ENCODE data around the gene OR6F1. TPM values are rescaled to one million over a fixed set of nuclear protein-coding genes. Genes with fewer than 3 reads are reported as not detected.
"Not testable (repeated sequence)": the region's sequence is repeated elsewhere in the genome, so short reads cannot be mapped to it uniquely, and the experiment has no call there.

The OR6F1 gene
- not detected in 2 replicates for total RNA-seq

DNA sequence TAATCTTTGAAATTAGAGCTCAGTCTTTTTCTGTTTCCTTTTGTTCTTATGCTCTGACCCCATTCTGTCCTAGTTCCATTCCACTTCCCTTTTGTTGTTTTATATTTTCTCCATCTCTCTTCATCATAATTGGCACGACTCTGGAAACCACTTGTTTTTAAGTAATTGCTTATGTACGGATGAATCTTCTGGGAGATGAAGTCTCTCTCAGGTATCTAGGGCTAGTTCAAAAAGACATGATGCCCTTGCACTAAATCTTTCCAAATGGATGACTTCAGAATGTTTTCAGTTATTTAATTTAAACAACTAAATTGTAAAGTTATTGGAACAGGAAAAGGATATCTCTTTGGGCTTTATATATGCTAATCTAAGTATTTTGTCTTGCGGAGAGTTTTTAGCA lies at the start of gene OR6F1:
Gene OR6F1, minus strand, starts transcription at position 101 of the 400 bp plus-strand sequence. CDS start 3,891 bp downstream, outside the sequence.
- Mint-ChIP-seq H3K36me3 (ENCODE audit: low read depth) (no peaks in the 10 kb centered on the region), H3K27ac (no peak within 1 kb of the TSS), H3K4me1 (no peaks in the 10 kb centered on the region), H3K27me3 (no peaks in the 10 kb centered on the region), H3K4me3 (no peak within 1 kb of the TSS), H3K9me3 (no peaks in the 10 kb centered on the region)
- intact Hi-C loops (cut with micrococcal nuclease) = no loop called here
- no peak for DNase-seq

DNA sequence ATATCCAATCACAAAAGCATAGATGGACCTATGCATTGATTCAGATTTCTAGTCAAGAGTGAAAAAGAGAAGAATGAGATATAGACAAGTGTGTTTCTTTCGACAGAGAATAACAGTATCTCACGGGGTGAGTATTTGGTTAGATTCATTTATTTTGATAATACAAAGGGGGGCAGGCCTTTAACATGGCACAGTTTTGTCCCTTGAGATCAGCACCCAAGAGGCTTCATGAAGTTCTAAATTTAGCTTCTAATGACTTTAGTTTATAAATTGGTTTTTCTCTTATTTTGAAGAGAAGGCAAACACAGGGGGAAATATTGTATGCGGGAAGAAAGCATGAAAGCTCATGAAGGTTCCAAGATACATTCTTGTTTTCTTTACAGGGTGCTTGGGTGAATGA lies 44.0 kb upstream of the OR6F1 start, which contains the start of gene OR1C1:
Gene OR1C1, minus strand, starts transcription at position 101 of the 400 bp plus-strand sequence. CDS start 2,150 bp downstream, outside the sequence.
- H3K27me3 Mint-ChIP-seq = no peaks in the 10 kb centered on the region
- H3K9me3 Mint-ChIP-seq = no peaks in the 10 kb centered on the region
- H3K4me1 Mint-ChIP-seq = no peaks in the 10 kb centered on the region
- no peak within 1 kb of the TSS for H3K4me3 Mint-ChIP-seq
- DNase-seq = no peak
- H3K27ac Mint-ChIP-seq = no peak within 1 kb of the TSS
- intact Hi-C loops (cut with micrococcal nuclease) = no loop called here
- H3K36me3 Mint-ChIP-seq (ENCODE audit: low read depth) = no peaks in the 10 kb centered on the region

DNA sequence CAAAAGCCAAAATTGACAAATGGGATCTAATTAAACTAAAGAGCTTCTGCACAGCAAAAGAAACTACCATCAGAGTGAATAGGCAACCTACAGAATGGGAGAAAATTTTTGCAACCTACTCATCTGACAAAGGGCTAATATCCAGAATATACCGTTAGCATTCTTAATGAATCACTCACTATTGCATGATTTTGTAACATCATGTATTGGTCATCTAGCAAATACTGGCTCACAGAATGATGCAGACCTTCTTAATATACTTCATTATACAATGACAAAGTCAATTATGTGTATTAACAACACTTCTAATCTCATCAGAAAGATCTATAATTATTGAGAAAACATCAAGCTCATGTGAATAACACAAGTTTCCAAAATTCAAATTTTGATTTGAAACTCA lies 37.9 kb upstream of the OR6F1 start:
- H3K4me1 Mint-ChIP-seq; intact Hi-C loops (cut with micrococcal nuclease); H3K9me3 Mint-ChIP-seq: not testable (repeated sequence)

DNA sequence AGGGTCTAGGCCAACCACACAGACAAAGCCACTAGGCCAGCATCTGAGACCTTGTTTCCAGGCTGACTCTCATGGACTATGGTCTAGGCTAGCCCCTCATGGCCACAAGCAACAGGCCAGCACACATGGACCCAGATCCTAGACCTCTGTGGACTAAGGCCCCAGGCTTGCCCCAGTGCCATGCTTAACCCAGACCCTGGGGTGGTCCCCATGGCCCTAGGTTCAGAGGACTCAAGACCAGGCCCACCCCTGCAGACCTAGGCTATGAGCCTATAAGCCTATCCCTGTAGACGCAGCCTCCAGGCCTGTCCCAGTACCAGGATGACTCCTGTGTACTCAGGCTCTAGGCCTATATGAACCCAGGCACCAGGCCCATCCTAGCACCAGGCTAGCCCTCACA lies 33.4 kb upstream of the OR6F1 start:
- no peak overlapping the region for H3K27ac Mint-ChIP-seq
- intact Hi-C loops (cut with micrococcal nuclease) = no loop called here
- H3K27me3 Mint-ChIP-seq = no peaks in the 10 kb centered on the region
- no peaks in the 10 kb centered on the region for H3K36me3 Mint-ChIP-seq (ENCODE audit: low read depth)
- DNase-seq = no peak
- H3K4me1 Mint-ChIP-seq = no peaks in the 10 kb centered on the region
- no peaks in the 10 kb centered on the region for H3K9me3 Mint-ChIP-seq
- no peak overlapping the region for H3K4me3 Mint-ChIP-seq

More for the DNA sequence above, 37.9 kb upstream of the OR6F1 start:
- not testable (repeated sequence) for DNase-seq; H3K27ac Mint-ChIP-seq; H3K4me3 Mint-ChIP-seq; H3K36me3 Mint-ChIP-seq (ENCODE audit: low read depth); H3K27me3 Mint-ChIP-seq

DNA sequence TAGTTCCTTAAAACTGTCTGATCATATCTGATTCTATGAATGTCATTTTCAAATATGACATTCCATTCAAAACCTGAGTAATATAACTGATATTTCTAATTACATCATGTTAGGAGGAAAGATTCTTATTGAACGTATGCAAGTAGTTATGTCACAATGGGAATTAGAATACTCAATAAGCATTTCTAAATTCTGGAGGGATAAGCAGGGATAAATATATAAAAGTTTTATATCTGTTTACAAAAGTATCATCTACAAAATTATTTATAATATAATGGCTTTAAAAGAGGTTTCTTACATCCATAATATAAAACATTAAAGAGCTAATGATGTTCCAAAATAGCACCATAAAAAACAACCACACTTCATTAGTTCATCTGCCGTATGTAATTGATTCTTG lies 31.6 kb upstream of the OR6F1 start, which contains the start of gene OR14A2:
Gene OR14A2, minus strand, starts transcription at position 101 of the 400 bp plus-strand sequence.
- H3K27ac Mint-ChIP-seq = no peak within 1 kb of the TSS
- intact Hi-C loops (cut with micrococcal nuclease) = no loop called here
- no peaks in the 10 kb centered on the region for H3K4me1 Mint-ChIP-seq
- H3K27me3 Mint-ChIP-seq = no peaks in the 10 kb centered on the region
- no peaks in the 10 kb centered on the region for H3K36me3 Mint-ChIP-seq (ENCODE audit: low read depth)
- H3K9me3 Mint-ChIP-seq = no peaks in the 10 kb centered on the region
- no peak for DNase-seq
- no peak within 1 kb of the TSS for H3K4me3 Mint-ChIP-seq

DNA sequence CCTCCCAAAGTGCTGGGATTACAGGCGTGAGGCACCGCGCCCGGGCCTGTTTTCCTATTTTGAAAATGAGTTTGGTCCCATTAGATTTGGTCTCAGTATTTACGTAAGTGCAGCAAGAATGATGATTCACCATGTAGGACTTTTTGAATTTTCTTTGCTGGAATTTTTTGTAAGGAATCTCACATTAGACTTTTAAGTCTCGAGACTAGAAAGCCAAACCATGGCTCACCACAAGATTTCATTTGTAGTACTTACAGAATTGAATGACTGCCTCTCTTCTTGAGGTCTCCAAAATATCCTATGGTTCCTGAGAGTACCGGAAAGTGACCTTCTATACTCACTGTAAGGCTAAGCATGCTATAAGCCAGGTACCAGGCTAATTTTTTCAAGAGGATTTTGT lies 31.2 kb upstream of the OR6F1 start:
- DNase-seq = no peak

DNA sequence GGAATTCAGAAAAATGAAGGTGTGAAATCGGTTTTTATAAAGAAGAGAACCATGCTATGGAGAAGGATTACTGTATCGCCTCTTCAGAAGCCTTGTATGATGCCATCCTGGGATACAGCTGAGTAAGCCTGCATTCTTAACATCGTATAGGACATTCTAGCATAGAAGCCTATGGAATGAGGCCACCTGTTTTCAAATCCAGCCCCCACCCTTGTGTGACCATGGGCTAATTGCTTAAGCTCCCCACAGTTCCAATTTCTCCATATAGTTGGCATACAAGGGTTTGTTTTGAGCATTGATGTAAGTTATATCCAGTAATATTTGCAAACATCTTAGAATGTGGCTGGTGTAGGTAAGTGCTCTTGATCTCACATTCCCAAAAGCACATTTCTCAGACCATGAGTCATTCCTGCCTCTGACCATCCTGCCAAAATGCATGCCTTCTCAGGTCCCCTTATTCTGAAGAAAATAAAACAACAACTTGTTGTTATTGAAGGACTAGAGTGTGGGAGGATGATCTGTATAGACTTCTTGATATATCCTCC lies 30.0 kb upstream of the OR6F1 start:
- no peaks in the 10 kb centered on the region for H3K9me3 Mint-ChIP-seq
- intact Hi-C loops (cut with micrococcal nuclease) = no loop called here
- H3K27me3 Mint-ChIP-seq = no peaks in the 10 kb centered on the region
- DNase-seq = no peak
- H3K4me3 Mint-ChIP-seq = no peak overlapping the region
- H3K36me3 Mint-ChIP-seq (ENCODE audit: low read depth) = no peaks in the 10 kb centered on the region
- H3K4me1 Mint-ChIP-seq = no peaks in the 10 kb centered on the region
- no peak overlapping the region for H3K27ac Mint-ChIP-seq

More for the DNA sequence above, 31.2 kb upstream of the OR6F1 start:
- no peak overlapping the region for H3K27ac Mint-ChIP-seq
- intact Hi-C loops (cut with micrococcal nuclease) = no loop called here
- H3K27me3 Mint-ChIP-seq = no peaks in the 10 kb centered on the region
- H3K9me3 Mint-ChIP-seq = no peaks in the 10 kb centered on the region
- no peaks in the 10 kb centered on the region for H3K36me3 Mint-ChIP-seq (ENCODE audit: low read depth)
- H3K4me3 Mint-ChIP-seq = no peak overlapping the region
- no peaks in the 10 kb centered on the region for H3K4me1 Mint-ChIP-seq

DNA sequence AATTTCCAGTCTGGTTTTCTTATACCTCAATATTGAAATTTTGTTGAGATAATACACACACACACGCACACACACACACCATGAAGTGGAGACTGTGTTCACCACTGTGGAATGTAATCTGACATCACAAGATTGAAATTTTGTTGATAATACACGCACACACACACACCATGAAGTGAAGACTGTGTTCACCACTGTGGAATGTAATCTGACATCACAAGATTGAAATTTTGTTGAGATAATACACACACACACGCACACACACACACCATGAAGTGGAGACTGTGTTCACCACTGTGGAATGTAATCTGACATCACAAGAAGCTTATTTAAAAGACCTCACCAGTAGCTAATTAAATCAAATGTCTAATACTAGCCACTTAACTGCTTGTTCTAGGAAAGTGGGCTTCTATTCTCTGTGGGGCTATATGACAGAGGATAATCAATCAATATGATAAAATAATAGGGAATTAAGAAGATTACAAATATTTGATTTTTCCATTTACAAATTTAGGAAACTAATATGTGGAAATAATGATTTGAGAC lies 25.8 kb upstream of the OR6F1 start:
- intact Hi-C loops (cut with micrococcal nuclease); DNase-seq; H3K27me3 Mint-ChIP-seq; H3K4me1 Mint-ChIP-seq; H3K27ac Mint-ChIP-seq; H3K4me3 Mint-ChIP-seq; H3K9me3 Mint-ChIP-seq; H3K36me3 Mint-ChIP-seq (ENCODE audit: low read depth): not testable (repeated sequence)

DNA sequence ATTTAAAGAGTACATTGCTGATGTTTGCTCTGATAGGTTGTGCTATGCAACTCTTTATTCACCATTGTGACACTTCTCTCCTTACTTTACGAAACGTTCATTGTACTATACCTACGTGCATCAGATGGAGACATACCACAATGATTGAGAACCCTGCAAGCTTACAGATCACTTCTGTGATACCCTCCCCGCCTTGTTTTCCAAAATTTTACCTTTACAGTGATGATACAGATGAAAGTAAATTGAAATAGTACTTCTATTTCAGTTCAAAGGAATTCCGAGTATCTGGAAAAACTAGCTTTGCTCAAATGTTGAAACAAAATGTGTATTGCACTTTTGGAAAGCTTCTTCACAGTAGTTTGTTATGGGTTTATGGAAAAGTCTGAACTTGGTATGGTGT lies 25.3 kb upstream of the OR6F1 start:
- Mint-ChIP-seq H3K4me1 (no peaks in the 10 kb centered on the region), H3K36me3 (ENCODE audit: low read depth) (no peaks in the 10 kb centered on the region), H3K27ac (no peak overlapping the region), H3K4me3 (no peak overlapping the region), H3K27me3 (no peaks in the 10 kb centered on the region), H3K9me3 (no peaks in the 10 kb centered on the region)
- intact Hi-C loops (cut with micrococcal nuclease) = no loop called here
- no peak for DNase-seq

DNA sequence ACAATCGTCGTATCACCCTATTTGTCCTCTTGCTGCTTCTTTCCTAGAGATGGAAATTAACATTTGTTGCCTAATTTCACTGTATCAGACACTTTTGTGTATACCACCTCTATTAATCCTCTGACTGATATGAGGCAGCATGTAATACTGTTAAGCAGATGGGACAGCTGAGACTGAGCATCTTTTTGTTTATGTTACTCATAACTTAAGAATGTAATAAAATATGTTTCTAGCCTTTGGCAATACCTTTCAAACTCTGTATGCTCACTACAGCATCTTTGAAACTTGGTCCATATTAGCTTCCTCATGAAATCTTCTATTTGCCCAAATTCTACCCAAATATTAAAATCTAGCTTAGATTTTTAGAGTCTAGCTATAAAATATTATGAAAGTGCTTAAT lies 24.3 kb upstream of the OR6F1 start:
- intact Hi-C loops (cut with micrococcal nuclease) = no loop called here
- no peak overlapping the region for H3K27ac Mint-ChIP-seq
- H3K27me3 Mint-ChIP-seq = no peaks in the 10 kb centered on the region
- no peaks in the 10 kb centered on the region for H3K9me3 Mint-ChIP-seq
- no peak for DNase-seq
- H3K36me3 Mint-ChIP-seq (ENCODE audit: low read depth) = no peaks in the 10 kb centered on the region
- H3K4me3 Mint-ChIP-seq = no peak overlapping the region
- no peaks in the 10 kb centered on the region for H3K4me1 Mint-ChIP-seq

DNA sequence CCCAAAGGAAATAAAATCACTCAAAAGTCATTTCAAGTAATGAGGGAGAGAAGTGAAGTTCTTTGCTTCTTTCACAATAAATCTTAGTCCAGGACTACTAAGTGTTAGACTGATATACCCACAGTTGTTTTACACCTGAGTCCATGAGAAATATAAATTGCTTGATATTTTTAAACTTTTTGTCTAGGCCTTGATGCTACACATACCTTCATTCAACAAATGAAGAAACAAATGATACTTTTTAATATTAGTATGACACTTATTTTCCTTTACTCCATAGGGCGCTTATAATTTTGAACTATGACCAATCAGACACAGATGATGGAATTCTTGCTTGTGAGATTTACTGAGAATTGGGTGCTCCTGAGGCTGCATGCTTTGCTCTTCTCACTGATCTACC lies 21.9 kb upstream of the OR6F1 start, which contains the start of gene OR14K1:
Gene OR14K1, plus strand, starts transcription at position 301 of the 400 bp plus-strand sequence. Its CDS starts 0 bp downstream, at position 301.
- H3K36me3 Mint-ChIP-seq (ENCODE audit: low read depth) = no peaks in the 10 kb centered on the region
- no peak within 1 kb of the TSS for H3K4me3 Mint-ChIP-seq
- H3K27me3 Mint-ChIP-seq = no peaks in the 10 kb centered on the region
- intact Hi-C loops (cut with micrococcal nuclease) = no loop called here
- DNase-seq = no peak
- no peaks in the 10 kb centered on the region for H3K4me1 Mint-ChIP-seq
- H3K9me3 Mint-ChIP-seq = no peaks in the 10 kb centered on the region
- H3K27ac Mint-ChIP-seq = no peak within 1 kb of the TSS

DNA sequence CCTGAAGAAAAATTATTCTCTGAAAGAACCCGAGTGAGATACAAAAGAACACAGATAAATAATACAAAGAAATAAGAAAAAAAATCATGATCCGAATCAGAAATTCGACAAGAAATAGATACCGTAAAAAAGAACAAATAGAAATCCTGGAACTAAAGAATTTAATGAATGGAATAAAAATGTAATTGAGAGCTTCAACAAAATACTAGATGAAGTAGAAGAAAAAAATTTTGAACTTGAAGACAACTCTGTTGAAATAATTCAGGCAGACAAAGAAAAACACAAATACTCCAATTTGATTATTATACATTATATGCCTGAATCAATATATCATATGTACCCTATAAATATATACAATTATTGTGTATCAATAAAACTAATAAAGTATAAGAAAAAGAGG lies 4.8 kb upstream of the OR6F1 start:
- H3K27me3 Mint-ChIP-seq = no peaks in the 10 kb centered on the region
- no peak for DNase-seq
- intact Hi-C loops (cut with micrococcal nuclease) = no loop called here
- H3K9me3 Mint-ChIP-seq = peaks cover 4% of the 10 kb centered on the region
- no peaks in the 10 kb centered on the region for H3K36me3 Mint-ChIP-seq (ENCODE audit: low read depth)
- no peak overlapping the region for H3K4me3 Mint-ChIP-seq
- no peaks in the 10 kb centered on the region for H3K4me1 Mint-ChIP-seq
- no peak overlapping the region for H3K27ac Mint-ChIP-seq

DNA sequence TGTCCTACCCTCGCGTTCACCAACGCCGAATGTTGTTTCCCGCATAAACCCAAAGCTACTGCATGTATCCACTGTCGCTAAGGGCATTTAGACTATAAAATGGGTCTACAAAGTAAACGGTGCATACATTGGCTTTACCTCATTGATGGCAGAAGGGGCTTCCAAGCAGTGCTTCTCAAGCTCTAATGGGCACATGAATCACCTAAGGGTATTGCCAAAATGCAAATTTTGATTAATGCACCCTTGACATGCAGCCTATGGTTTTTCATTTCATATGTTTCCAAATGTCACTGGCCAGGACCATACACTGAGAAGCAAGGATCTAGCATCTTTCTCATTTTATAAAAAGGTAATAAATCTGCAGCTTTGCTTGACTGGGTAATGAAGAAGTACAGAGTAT lies 2.7 kb downstream of the OR6F1 start:
- Mint-ChIP-seq H3K36me3 (ENCODE audit: low read depth) (no peaks in the 10 kb centered on the region), H3K4me1 (no peaks in the 10 kb centered on the region), H3K9me3 (no peaks in the 10 kb centered on the region), H3K4me3 (no peak overlapping the region), H3K27ac (no peak overlapping the region), H3K27me3 (no peaks in the 10 kb centered on the region)
- intact Hi-C loops (cut with micrococcal nuclease) = no loop called here
- DNase-seq = no peak

DNA sequence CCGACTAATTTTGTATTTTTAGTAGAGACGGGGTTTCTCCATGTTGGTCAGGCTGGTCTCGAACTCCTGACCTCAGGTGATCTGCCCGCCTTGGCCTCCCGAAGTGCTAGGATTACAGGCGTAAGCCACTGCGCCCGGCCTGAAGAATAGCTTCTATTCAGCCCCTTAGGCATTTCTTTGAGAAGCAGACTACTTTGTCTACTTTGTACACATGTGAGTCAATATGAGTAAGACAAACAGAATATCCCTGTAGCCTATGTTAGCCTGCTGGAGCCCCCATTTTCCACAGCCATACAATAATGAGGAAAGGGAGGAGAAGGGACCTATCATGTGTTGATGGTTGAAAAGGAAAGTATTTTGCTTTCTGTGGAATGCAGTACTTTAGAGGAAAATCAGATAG lies 5.8 kb downstream of the OR6F1 start:
- H3K36me3 Mint-ChIP-seq (ENCODE audit: low read depth); DNase-seq; H3K4me3 Mint-ChIP-seq; H3K9me3 Mint-ChIP-seq; H3K27me3 Mint-ChIP-seq; H3K27ac Mint-ChIP-seq; intact Hi-C loops (cut with micrococcal nuclease); H3K4me1 Mint-ChIP-seq: not testable (repeated sequence)

DNA sequence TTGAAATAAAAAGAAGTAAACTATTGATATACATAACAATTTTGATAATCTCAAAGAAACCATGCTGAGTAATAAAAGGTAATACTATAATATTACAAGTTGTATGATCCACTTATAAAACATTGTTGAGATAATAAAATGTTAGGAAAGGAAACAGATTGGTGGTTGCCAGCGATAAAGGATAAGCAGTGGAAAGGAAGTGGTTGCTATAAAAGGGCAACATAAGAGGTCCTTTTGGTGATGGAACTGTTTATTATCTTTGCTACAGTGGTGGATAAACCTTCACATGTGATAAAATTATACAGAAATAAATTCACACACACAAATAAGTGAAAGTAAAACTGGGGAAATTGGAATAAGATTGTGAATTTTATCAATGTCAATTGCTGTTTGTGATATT lies 15.1 kb downstream of the OR6F1 start:
- no peak for DNase-seq
- Mint-ChIP-seq H3K9me3 (peaks cover 3% of the 10 kb centered on the region), H3K36me3 (ENCODE audit: low read depth) (no peaks in the 10 kb centered on the region), H3K27ac (no peak overlapping the region), H3K27me3 (no peaks in the 10 kb centered on the region), H3K4me3 (no peak overlapping the region), H3K4me1 (no peaks in the 10 kb centered on the region)
- intact Hi-C loops (cut with micrococcal nuclease) = no loop called here
